Measurements from ENCODE around the gene PBX3.

PBX3 gene

DNA sequence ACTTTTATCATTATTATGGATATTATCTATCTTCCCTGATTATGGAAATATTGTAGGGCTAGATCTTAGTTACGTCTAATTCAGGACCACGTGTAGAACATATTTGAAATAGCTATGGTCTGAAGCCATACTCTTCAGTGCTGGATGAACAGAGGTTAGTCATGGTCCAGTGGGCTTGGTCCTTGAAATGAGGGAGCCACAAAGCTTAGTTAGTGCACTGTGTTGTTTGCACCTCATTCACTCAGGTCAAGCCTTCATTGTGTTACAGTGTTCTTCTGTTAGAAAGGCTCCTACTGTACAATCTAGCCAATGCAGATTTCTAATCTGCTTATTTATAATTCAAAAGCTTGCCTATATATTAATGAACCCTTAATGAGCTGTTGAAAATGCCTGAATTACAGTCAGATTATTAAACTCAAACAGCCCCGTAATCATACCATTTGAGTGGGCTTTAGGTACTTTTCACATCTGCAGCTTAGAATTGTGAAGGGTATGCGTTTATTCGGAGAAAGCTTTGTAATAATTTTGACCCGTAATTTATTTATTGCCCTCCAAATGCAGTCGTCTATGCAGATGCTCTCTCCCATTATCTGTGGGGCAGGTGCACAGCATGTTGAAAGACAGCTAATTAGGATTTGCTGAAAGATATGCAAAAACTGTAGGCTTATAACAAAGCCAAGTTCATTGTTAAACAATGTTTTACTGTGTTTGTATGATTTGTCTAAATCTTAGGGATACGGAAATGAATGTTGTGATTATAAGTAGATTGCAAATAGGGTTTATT, 164.9 kb downstream of the PBX3 start:
- DNase-seq: no peak

DNA sequence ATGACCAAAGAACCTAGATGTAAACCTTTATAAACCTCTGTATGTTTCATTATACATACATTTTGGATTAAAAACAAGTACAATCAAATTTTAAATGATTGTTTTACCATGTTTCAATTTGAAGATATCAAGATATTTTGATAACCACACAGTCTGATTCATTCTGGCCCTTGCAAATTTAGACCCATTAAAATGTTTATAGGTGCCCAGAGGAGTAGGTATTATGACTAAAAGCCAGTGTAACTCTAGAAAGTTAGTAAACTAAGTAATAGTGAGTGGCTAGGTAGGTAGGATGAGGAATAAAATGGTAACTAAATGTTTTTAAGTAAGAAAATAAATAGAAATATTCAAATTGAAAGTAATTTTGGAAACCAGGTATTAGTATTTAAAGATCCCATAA, 165.5 kb downstream of the PBX3 start:
- DNase-seq: no peak

DNA sequence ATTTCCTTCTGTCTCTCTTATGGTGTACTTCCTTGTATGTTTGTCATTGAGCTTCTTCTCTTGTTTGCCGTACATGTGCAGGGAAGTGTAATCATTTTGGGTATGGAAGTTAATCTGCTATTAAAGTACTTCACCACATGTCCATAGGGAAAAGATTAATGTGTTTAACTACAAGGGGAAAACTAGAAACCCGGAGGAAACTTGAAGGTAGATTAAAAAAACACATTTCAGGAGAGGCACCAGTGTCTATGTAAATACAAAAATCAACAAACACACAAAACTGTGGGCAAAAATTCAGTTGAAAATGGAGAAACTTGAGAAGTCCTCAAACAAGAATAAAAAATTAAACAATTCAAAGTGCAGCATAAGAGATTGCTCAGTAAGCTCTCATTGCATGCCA, 166.4 kb downstream of the PBX3 start:
- no peak for DNase-seq

DNA sequence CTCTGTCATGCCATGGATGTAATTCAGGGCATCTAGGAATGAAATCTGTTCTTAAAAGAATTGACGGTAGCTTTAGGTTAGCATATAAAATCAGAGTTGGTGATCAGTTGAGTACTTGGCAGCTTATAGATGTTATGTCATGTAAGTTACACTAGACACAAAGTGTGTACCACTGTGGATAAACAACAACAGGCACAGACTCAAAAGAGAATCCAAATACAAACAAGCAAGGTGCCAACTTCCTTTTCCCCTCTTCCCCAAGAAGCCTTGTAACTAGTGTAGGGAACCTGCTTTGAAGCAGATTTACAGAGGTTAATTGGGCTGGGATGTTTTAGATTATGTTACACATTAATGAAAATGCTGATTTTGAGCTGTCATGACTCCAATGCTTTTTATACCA, 167.2 kb downstream of the PBX3 start:
- DNase-seq: no peak

DNA sequence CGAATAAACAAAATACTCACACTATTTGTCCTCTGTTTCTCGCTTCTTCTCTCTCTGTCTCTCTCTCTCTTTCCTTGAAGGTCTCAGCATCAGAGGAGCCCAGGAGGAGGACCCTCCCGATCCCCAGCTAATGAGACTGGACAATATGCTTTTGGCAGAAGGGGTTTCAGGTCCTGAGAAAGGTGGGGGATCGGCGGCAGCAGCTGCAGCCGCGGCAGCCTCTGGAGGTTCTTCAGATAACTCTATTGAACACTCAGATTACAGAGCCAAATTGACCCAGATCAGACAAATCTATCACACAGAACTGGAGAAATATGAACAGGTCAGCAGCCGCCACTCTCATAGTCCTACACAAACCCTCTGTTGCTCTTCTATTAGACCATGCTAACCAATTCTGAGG, 168.4 kb downstream of the PBX3 start:
- DNase-seq: no peak

DNA sequence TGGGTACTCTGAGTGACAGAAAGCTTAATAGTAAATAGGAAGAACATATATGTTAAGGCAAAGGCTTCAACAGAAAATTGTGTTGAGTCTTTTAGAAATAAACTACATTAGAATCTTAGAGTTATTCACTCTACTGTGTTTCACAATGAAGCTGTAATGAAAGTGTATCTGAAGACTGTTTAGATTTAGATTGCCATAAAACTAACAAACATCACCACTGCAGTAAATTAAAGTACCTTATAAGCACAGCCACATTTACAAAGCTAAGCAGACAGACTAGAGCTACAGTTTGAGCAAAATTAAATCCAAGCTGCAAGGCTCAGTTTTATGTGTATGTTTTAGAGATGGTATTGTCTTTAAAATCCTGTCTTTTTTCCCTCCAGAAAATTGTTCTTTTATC, 172.4 kb downstream of the PBX3 start:
- no peak for DNase-seq

DNA sequence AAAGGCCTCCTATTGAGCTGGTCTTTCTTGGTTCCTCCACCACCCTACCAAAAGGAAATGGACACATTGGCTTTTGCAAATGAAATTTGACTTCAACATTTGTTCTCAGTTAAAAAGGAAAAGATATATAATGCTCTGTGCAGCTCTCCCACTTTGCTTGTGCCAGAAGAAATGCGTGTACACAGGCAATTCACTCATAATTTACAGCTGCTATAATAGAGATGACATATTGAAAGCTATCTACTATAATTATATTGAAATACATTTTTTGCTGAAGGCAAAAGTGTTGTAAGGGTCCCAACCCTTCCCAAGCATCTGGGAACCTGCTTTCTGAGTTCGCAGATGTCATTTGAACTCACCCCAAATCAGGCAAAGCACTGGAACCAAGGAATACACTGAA, 173.2 kb downstream of the PBX3 start:
- DNase-seq: no peak

DNA sequence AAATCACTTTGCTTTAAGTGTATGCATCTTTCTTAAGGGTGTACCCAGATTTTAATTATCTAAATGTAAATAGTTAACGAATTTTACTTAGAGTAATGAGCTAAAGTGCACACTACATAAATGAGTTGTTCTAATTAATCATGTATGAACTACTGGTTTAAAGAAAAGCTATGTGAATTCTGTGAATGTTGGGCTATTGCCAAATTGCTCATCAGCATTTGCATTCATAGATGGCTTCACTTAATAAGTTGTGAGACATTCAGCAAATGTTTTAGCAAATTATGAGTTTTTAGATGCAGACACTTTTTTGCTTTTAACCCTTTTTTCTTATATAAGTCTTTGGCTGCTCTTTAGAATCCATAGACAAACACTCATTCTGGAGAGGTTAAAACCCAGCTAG, 175.7 kb downstream of the PBX3 start:
- no peak for DNase-seq

DNA sequence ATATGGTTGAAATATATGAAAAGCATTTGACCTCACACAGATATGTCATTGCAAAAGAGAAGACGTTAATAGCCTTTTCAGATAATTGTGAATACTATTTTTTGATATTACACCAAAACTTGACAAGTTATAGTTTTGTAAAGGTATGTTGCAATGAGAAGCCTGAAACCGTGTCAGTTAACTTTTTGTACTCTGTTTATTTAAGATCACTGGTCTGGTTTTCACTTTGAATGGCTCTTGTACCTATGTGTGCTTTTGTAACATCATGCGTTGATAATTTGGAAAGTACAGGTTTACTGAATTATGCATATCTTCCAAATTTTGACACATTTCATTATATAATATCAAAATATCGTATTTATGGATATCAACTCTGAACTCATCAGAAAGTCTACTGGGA, 177.2 kb downstream of the PBX3 start:
- DNase-seq: no peak

DNA sequence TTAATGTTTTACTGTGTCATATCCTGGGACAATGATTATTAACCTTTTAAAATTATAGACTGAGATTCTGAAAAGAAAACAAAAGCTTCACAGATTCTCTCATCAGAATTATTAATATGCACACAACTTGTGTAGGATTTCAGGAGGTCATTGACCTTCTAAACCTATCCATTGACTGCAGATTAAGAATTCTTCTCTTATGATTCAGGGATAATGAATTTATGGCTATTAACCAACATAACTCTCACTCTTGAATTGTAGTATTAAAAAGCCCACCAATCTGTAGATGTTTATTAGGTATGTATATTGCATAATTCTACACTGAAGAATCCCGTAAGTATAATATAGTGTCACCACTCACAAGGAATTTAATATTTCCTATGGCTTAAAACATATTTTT, 179.8 kb downstream of the PBX3 start:
- no peak for DNase-seq

DNA sequence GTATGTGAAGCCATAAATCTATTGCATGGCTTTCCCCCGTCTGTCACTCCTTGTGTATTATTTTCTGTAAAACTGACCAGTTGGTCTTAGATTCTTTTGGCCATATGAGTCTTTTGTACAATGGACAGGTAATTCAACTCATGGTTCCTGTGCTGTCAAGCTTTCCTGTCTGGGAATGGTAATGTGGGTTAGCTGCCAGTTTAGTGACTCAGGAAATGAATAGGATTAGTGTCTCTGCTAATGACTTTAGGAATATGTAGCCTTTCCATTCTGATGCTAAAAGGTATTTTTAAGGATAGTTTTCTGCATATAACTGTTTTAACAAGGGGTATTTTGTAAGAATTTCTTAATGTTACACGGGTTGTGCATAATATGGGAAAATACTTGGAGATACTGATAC, 182.7 kb downstream of the PBX3 start:
- DNase-seq: no peak

DNA sequence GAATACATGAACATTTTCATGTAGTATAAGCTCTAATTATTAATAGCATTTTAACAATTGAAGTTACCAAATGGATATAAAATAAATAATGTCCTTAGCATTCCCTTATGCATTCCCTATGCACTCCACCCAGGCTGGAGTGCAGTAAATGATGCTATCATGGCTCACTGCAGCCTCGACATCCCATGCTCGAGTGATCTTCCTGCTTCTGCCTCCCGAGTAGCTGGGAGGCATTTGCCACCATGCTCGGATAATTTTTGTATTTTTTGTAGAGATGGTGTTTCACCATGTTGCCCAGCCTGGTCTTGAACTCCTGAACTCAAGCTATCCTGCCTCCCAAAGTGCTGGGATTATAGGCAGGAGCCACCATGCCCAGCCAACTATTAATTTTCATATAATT, 184.0 kb downstream of the PBX3 start:
- DNase-seq: no peak

DNA sequence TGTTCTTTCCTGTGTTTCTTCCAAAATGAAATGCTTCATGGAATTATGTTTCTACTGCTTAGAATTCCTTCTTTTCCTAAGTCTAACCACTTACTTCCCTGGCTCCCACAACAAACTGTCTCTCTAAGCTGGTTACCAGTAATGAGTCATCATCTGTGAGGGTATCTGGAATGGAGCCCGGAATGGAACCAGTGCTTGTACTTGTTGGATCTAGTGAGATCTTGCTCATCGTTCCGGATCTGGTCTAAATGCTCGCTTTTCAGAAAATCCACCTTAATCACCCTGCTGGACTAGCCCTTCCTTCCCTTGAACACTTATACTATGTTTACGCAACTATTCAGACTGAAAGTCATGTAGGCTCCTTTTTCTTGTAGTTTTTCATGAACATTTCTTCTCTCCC, 184.8 kb downstream of the PBX3 start:
- no peak for DNase-seq

DNA sequence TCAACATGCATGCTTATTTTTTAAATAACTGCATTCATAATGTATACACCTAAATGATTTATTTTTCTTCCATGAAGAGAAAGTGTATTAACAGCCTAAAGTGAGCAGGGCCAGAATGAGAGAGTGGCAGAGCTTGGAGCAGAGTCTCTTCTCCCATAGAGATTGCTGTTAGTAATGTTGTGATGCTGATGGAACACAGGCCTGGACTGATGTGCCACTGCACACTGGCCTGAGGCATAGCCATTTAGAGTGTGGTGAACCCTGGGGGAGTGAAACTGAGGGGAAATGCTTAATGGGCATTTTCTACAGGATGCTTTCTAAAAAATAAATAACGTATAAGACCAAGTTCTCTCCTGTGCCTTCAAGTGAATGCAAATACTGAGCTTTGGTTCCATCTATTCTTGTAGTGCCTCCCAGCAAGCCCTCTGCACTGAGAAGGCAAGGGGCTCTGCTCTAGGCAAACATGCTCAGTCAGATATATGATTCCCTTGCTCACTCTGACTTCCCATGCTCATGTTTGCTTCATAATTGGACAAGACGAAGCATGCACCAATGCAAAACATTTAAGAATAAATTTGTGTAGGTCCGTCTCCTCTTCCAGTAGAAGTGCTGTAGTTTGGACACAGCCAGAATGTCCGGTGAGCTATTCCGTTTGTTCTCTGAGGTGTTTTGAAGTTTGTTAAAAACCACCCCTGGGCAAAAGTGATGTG, 185.7 kb downstream of the PBX3 start:
- no peak for DNase-seq

DNA sequence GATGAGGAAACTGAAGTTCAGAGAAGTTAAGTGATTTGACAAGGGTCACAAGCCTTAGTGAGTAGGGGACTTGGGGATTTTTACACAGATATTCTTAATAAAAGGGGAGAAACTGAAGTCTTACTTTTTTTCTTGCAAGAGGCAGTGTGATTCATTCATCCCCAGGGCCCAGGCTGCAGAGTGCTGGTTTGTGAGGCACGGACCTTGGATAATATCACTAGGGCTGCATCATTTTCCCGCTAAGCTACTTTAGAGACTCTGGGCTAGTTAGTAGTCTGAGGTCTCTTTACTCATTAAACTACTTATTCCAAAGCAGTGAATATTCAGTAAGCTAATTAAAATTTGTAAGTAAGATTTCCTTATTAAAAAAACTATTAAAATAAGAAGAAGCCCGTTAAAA, 195.0 kb downstream of the PBX3 start:
- no peak for DNase-seq

DNA sequence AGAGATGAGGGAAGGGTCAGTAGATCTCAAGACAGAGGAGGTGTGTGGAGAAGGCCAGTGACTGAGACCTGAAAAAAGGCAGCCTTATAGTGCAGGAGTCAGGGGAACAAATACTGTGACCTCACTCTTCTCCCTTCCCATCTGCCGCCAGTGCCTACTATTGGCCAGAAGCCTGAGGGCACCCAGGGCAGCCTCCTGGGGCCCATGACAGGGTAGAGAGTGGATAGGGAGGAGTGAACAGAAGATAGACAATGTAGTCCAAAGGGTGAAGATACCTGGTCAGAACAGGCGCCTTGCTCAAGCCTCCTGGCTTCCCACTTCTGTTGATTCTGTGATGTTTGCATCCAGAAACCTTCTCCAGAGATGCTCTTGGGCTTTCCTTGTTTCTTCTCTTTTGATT, 196.7 kb downstream of the PBX3 start:
- DNase-seq: no peak

DNA sequence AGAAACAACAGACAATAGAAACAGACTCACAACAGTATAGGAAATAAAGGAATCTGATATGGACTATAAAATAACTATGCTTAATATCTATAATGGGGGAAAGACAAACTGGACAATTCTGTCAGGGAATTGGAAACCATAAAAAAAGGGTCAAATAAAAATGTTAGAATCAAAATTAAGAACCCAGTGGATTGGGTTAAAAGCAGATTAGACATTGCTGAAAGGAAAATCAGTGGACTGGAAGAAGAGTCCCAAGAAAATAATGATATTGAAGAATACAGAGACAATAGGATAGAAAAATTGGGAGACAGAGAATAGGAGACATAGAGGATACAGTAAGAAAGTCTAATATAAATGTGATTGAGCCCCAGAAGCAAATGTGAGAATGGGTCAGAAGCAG, 199.2 kb downstream of the PBX3 start:
- DNase-seq: no peak

DNA sequence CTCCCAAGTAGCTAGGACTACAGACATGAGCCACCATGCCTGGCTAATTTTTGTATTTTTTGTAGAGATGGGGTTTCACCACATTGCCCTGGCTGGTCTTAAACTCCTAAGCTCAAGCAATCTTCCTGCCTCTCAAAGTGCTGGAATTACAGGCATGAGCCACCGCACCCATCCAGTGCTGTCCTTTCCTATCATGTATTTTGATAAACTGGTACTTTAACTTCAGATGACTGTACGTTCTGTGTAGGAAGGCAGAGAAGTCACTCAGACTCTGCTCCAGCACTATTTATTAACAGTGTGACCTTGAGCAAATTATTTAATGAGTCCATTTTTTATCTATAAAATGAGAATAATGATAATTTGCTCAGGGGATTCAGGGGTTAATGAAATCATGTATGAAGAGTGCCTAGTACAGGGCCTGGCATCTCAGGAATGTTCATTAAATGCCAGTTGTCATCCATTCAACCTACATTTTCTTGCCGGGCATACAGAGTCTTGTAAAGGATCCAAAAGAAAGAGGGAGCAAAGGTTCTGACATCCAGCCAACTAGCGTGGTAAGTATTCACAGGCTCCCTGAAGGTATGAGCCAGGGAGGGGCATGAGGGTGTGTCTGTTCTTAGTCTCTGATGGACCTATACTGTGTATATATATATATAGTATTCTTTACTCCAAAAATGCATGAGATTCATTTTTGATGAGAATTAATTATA, 201.9 kb downstream of the PBX3 start:
- no peak for DNase-seq

DNA sequence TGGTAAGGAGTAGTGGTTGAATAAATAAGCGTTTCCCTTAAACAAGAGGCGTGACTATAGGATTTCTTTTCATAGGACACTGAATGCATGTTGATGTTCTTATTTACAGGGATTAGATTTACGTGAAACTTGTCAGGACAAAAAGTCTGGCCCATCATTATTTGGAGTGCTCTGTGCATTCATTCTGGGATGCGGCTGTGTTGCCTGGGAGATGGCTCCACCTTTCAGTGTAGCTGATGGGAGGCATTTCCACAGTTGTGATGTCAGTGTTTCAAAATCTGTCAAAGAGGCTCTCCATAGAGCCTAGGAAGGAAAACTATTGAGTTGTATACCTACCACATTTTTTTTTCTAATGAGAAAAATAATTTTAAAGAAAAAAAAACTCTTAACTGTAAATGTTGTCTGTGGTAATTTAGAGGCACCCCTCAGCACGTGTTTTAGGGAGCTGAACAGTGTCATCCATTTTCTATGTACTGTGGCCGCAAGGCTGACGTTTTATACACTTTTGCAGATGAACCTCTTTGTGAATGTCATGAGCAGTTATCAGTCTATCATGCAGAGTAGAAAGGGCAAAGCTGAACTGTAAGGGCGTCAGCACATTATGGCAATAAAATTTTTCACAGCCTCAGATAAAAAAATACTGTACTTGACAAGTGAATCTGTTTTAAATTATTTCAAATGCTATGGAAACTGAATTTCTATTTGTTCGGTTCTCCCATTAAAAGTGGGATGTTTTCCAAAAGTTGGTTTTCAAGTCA, 202.7 kb downstream of the PBX3 start:
- no peak for DNase-seq

DNA sequence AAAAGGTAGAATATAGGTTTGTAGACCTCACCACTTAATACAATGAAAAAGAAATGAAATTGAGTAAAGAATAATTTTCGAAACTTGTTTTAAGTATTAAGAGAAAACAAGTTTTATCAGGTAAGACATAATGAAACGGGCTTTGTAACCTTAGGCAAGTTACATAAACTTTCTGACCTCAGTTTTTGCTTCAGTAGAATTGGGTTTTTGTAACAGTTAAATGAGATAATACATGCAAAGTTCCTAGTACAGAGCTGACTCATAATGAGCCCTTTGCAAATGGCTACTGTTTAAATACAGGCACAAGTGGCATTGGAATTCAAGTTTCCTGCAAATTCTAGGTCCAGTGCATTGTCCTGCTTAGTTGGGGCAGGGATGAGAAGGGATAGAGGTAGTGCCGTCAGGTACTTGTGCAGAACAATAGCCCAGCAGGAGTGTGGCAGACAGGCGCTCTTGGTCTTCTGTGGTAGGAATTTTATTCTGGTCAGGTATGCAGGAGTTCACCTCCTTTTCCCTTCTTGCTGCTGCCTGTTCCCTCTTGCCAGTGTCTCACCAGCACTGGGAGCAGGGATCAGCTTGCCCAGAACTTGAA, 203.8 kb downstream of the PBX3 start:
- no peak for DNase-seq

DNA sequence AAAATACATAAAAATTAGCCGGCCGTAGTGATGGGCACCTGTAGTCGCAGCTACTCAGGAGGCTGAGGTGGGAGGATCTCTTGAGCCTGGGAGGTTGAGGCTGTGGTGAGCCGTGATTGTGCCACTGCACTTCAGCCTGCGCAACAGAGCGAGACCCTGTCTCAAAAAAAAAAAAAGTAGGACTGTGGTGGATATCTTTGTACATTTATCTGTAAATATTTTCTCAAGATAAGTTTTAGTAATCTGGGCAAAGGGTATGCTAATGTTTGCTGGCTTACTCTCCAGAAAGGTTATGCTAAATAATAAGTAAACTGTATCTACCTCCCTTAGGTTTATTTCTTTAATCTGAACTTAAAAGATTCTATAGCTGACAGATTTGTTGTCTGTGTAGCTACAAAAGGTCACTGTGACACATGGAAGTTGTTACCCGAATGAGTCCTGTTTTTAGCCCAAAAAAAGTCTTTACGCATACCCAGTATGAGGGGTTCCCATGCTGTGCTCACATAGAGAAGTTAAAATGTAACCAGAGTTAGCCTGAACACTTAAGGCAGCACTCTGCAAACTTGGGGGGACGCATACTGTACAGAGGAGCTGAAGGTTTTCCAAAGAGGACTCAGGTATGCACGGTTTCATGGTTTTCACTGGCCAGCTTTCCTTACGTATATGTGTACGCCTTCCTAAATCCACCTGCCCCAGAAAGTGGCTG, 206.3 kb downstream of the PBX3 start:
- no peak for DNase-seq

DNA sequence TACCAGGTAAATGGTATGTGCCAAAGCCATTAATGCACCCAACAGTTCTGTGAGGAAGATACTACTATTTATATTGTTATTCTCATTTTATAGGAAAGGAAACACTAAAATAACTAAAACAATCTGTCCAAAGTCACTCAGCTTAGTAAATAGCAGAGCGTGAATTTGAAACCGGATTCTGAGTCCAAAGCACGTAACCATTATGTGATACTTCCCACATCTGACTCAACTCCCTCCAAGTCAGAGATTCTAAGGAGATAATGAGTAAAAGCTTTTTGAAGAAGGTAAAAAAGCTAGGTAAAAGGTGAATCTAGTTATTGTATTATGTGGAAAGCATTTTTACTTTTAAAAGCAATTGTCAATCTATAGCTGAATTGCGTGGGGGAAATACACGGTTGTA, 208.9 kb downstream of the PBX3 start:
- no peak for DNase-seq
